Astrocyte of the cerebellum (primary cell): ENCODE results near the gene KISS1.

ENCODE experiments used
- DNase-seq: peaks from one replicate; pipeline ENCODE4 v3.0.0-alpha.2; 2011; ENCODE audit warnings: low read depth
- H3K4me3 ChIP-seq: 2 replicates; pipeline ENCODE4 v1.5.1; 2011; ENCODE audit warnings: mild to moderate bottlenecking, low read depth, low read length, moderate library complexity
- CTCF ChIP-seq: IDR thresholded peaks from 2 replicates; pipeline ENCODE4 v1.5.1; 2012; ENCODE audit warnings: low read length, low read depth, moderate library complexity, mild to moderate bottlenecking; ENCODE audit errors: missing control alignments
- in situ Hi-C: cut with HindIII; loops from 2 replicates; pipeline ENCODE4 v1.10.0; 2017; ENCODE audit warnings: low sequenced_read_pairs

The KISS1 gene

GRCh38 chr1:204147406-204148383, 48.6 kb downstream of the KISS1 start:
- in situ Hi-C loops, result no loop called here
- TF ChIP-seq CTCF, result no peak

GRCh38 chr1:204146965-204147364, 49.3 kb downstream of the KISS1 start:
- DNase-seq, result no peak
- no peak overlapping the region for H3K4me3 ChIP-seq
- in situ Hi-C loops, result no loop called here
- TF ChIP-seq CTCF, result no peak

More at GRCh38 chr1:204147406-204148383, 48.6 kb downstream of the KISS1 start:
- no peak for DNase-seq
- no peak overlapping the region for H3K4me3 ChIP-seq

GRCh38 chr1:204146309-204146708, 50.0 kb downstream of the KISS1 start:
- in situ Hi-C loops, result no loop called here
- H3K4me3 ChIP-seq, result no peak overlapping the region
- TF ChIP-seq CTCF, result no peak
- DNase-seq, result no peak

- TF ChIP-seq CTCF, result no peak
- in situ Hi-C loops, result no loop called here
- no peak for DNase-seq
- H3K4me3 ChIP-seq, result no peak overlapping the region
These were observed 51.2 kb downstream of the KISS1 start for GRCh38 chr1:204145033-204145504.

- no peak overlapping the region for H3K4me3 ChIP-seq
- TF ChIP-seq CTCF, result no peak
- in situ Hi-C loops, result no loop called here
- DNase-seq, result no peak
These were observed 52.8 kb downstream of the KISS1 start for GRCh38 chr1:204143276-204144041.
